K562 (cell line): ENCODE measurements around the gene GZF1. TPM values are rescaled to one million over a fixed set of nuclear protein-coding genes. Genes with fewer than 3 reads are reported as not detected.

Experiments
- ATAC-seq: fragments of 200-7000 bp; cut with Tn5 transposase; 3 replicates; pipeline ENCODE4 v1.9.1; 2020; ENCODE audit warnings: moderate library complexity
- BruUV-seq: library from RNA; stranded (reverse); fragments of 400-500 nt; replicated peaks from 2 replicates; lab custom pipeline; 2021; lab: Mats Ljungman, UMichigan
- CTCF ChIA-PET: fragments of 300-600 bp; formaldehyde crosslinking; extraction: SDS; loops from one replicate; lab custom pipeline; 2021; ENCODE audit warnings: low intra/inter-chr PET ratio; lab: Yijun Ruan, JAX
- POLR2A ChIA-PET: fragments of 300-600, 350-650 bp; sonication (Branson Sonifier 250); formaldehyde crosslinking; extraction: SDS; loops from one replicate; lab custom pipeline; 2021; ENCODE audit warnings: antibody characterized with exemption, inconsistent platforms; lab: Yijun Ruan, JAX
- DNase-seq, 4 experiments: peaks; one replicate each; pipeline versions ENCODE4 v3.0.0 to v3.0.0-alpha.2; 2011 to 2018; ENCODE audit warnings: low spot score in 3 of 4, mixed read lengths in 3 of 4; ENCODE audit errors: extremely low read depth in 1 of 4
- FAIRE-seq: peaks from 2 replicates; lab custom pipeline; 2011; peaks lifted over from hg19 to GRCh38; lab: Jason Lieb, UNC
- H2AFZ ChIP-seq: 2 replicates; pipeline ENCODE4 v1.6.0; 2011; ENCODE audit warnings: low read depth, low read length, control low read depth, inconsistent platforms
- H3K27ac ChIP-seq: fragments of 200-600 bp; 3 replicates; pipeline ENCODE4 v1.8.0; 2011; ENCODE audit warnings: low read depth, mild to moderate bottlenecking, control low read depth, inconsistent platforms, low read length, moderate library complexity, mixed read lengths; ENCODE audit errors: extremely low read depth
- H3K27me3 ChIP-seq, 2 experiments: fragments of 300-600 bp in 1 of 2; 2 replicates in 1 of 2; 3 replicates in 1 of 2; pipeline versions ENCODE4 v1.6.0 to v1.8.0; 2011; ENCODE audit warnings: inconsistent platforms in 2 of 2, low read length in 2 of 2, mild to moderate bottlenecking in 1 of 2, mixed read lengths in 1 of 2, moderate library complexity in 1 of 2; ENCODE audit not compliant: control insufficient read depth in 2 of 2, insufficient read depth in 2 of 2
- H3K36me3 ChIP-seq: fragments of 300-600 bp; 3 replicates; pipeline ENCODE4 v1.8.0; 2011; ENCODE audit warnings: mild to moderate bottlenecking, low read length, inconsistent platforms; ENCODE audit not compliant: control insufficient read depth, insufficient read depth
- H3K4me1 ChIP-seq, 2 experiments: fragments of 200-600 bp in 1 of 2; replicated peaks in 1 of 2; 2 replicates in 1 of 2; 3 replicates in 1 of 2; pipeline versions ENCODE4 v1.5.1 to v1.8.0; 2011; ENCODE audit warnings: inconsistent platforms in 2 of 2, low read length in 2 of 2, mild to moderate bottlenecking in 1 of 2, mixed read lengths in 1 of 2, moderate library complexity in 1 of 2; ENCODE audit not compliant: control insufficient read depth in 2 of 2, insufficient read depth in 2 of 2
- H3K4me2 ChIP-seq: 2 replicates; pipeline ENCODE4 v1.6.1; 2011; ENCODE audit warnings: low read length, control low read depth, inconsistent platforms, mixed read lengths; ENCODE audit not compliant: insufficient read depth
- H3K4me3 ChIP-seq: fragments of 200-600 bp; sonication (generic), shearing (Covaris generic); 2 replicates; pipeline ENCODE4 v1.5.1; 2016; ENCODE audit warnings: control low read depth, inconsistent platforms
- H3K79me2 ChIP-seq: fragments of 200-600 bp; 3 replicates; pipeline ENCODE4 v1.8.0; 2011; ENCODE audit warnings: low read length, inconsistent platforms; ENCODE audit not compliant: control insufficient read depth, insufficient read depth
- H3K9ac ChIP-seq, 2 experiments: 2 replicates each; pipeline versions ENCODE4 v1.6.0 to v1.6.1; 2011; ENCODE audit warnings: low read depth in 2 of 2, low read length in 2 of 2, control low read depth in 1 of 2, inconsistent platforms in 1 of 2, mild to moderate bottlenecking in 1 of 2, mixed read lengths in 1 of 2; ENCODE audit not compliant: insufficient read depth in 1 of 2
- H3K9me1 ChIP-seq: one replicate; pipeline ENCODE4 v1.6.0; 2011; ENCODE audit warnings: inconsistent platforms, mild to moderate bottlenecking, low read length, moderate library complexity; ENCODE audit not compliant: control insufficient read depth, insufficient read depth
- H3K9me3 ChIP-seq: replicated peaks from 2 replicates; pipeline ENCODE4 v1.5.1; 2011; ENCODE audit warnings: low read depth, low read length, inconsistent platforms; ENCODE audit not compliant: control insufficient read depth, insufficient read depth
- H4K20me1 ChIP-seq: replicated peaks from 2 replicates; pipeline ENCODE4 v1.6.1; 2011; ENCODE audit warnings: low read length, inconsistent platforms, mixed read lengths; ENCODE audit not compliant: control insufficient read depth, insufficient read depth
- ATF7 ChIP-seq: fragments of 450-650 bp; IDR thresholded peaks from 2 replicates; pipeline ENCODE4 v1.7.1; 2014; ENCODE audit warnings: mild to moderate bottlenecking, moderate library complexity
- CTCFL ChIP-seq: IDR thresholded peaks from 2 replicates; pipeline ENCODE4 v1.6.1; 2011; ENCODE audit warnings: borderline replicate concordance, low read depth, mild to moderate bottlenecking, moderate library complexity, low read length; ENCODE audit not compliant: insufficient read depth, poor library complexity, severe bottlenecking
- DPF2 ChIP-seq: fragments of 450-650 bp; IDR thresholded peaks from 2 replicates; pipeline ENCODE4 v1.6.1; 2016
- HDAC3 ChIP-seq: fragments of 450-650 bp; IDR thresholded peaks from 2 replicates; pipeline ENCODE4 v1.6.1; 2018; ENCODE audit warnings: borderline replicate concordance, mild to moderate bottlenecking, moderate library complexity; ENCODE audit not compliant: partially characterized antibody
- MAX ChIP-seq: sonication (generic); formaldehyde crosslinking; IDR thresholded peaks from 2 replicates; pipeline ENCODE4 v1.9.0; 2022; ENCODE audit warnings: mild to moderate bottlenecking, missing genetic modification reagents
- NUFIP1 ChIP-seq: fragments of 450-650 bp; IDR thresholded peaks from 2 replicates; pipeline ENCODE4 v1.6.1; 2018; ENCODE audit not compliant: partially characterized antibody
- PRMT5 ChIP-seq: sonication (generic); formaldehyde crosslinking; IDR thresholded peaks from 2 replicates; pipeline ENCODE4 v1.5.0; 2020; ENCODE audit warnings: missing genetic modification reagents
- ZBED1 ChIP-seq: IDR thresholded peaks from 2 replicates; pipeline ENCODE4 v1.6.1; 2014
- ZBTB12 ChIP-seq: fragments of 250-450 bp; sonication (Bioruptor Pico); IDR thresholded peaks from 2 replicates; pipeline ENCODE4 v1.4.0; 2020
- ZC3H4 ChIP-seq: sonication (generic); formaldehyde crosslinking; IDR thresholded peaks from 2 replicates; pipeline ENCODE4 v1.9.0; 2021; ENCODE audit warnings: missing genetic modification reagents, borderline replicate concordance
- WGBS: fragments of 100-300 bp; shearing (Covaris generic); methylation state at CpG from one replicate; pipeline ENCODE4 v1.1.6; 2016; ENCODE audit warnings: low coverage, mixed read lengths; ENCODE audit not compliant: insufficient coverage; ENCODE audit errors: missing lambda C conversion rate; 5-methylcytosine and 5-hydroxymethylcytosine counted together
- in situ Hi-C: fragments of 300-500 bp; cut with MboI; formaldehyde crosslinking; loops from 4 replicates; pipeline ENCODE4 v1.15.0; 2018; ENCODE audit warnings: inconsistent platforms, mixed read lengths
- intact Hi-C: fragments of 100-400 bp; cut with micrococcal nuclease; formaldehyde crosslinking; loops from 2 replicates; pipeline ENCODE4 v1.14.2; 2022
- polyA plus RNA-seq, 8 experiments: library from polyadenylated mRNA; depleted of rRNA in 4 of 8; stranded (reverse) in 5 of 8; unstranded in 3 of 8; fragments of >200 nt; fragmentation: Nextera tagmentation in 2 of 8; fragmentation: Illumina TruSeq in 1 of 8; extraction: Ambion mirVana in 2 of 8; extraction: Trizol in 1 of 8; gene quantifications; 2 replicates each; pipeline versions ENCODE4 v1.2.1 to v1.2.3, GENCODE V29; 2011 to 2014; ENCODE audit warnings: inconsistent platforms in 1 of 8, missing spikeins in 1 of 8
- total RNA-seq, 7 experiments: library from RNA; depleted of rRNA in 6 of 7; stranded (reverse); fragments of >200 nt in 6 of 7; fragmentation: Illumina TruSeq in 2 of 7; extraction: Trizol in 2 of 7; gene quantifications; 2 replicates each; pipeline versions ENCODE4 v1.2.1 to v1.2.3, GENCODE V29; 2011 to 2021; ENCODE audit warnings: low replicate concordance in 1 of 7

The GZF1 gene
- total and polyA plus RNA-seq, 9 of the 15 experiments (the other 6 are each of a cell fraction or from before 2014, with no cell fraction given) = 1.2 to 15.7 (median 7.4) TPM

GRCh38 chr20:23314699-23315098 lies 47.3 kb upstream of the GZF1 start:
- Histone ChIP-seq H3K27me3 (peaks cover 0 to 12% of the 10 kb centered on the region in 2 experiments; a peak in 2 of 5 replicates), H3K27ac (no peak overlapping the region), H2AFZ (no peak overlapping the region), H3K79me2 (no peaks in the 10 kb centered on the region), H3K9me3 (no peaks in the 10 kb centered on the region), H3K4me2 (no peak overlapping the region), H3K9me1 (no peaks in the 10 kb centered on the region), H3K9ac (no peak overlapping the region), H3K4me3 (no peak overlapping the region), H4K20me1 (no peaks in the 10 kb centered on the region; the same call in 1 of the 2 replicates), H3K36me3 (no peaks in the 10 kb centered on the region), H3K4me1 (peaks cover 4 to 12% of the 10 kb centered on the region in 2 experiments; a peak in 3 of 5 replicates)
- 29% methylated on average over 5 of the region's 5 CpGs for WGBS
- intact Hi-C loops (no loop called here), in situ Hi-C loops (no loop called here)
- FAIRE-seq (no peak), ATAC-seq (no peak), DNase-seq (no peak)
- BruUV-seq = no TSS peak
- POLR2A ChIA-PET = no interaction called here
- CTCF ChIA-PET = no interaction called here
- TF ChIP-seq HDAC3 = no peak
- TF ChIP-seq NUFIP1 = no peak
- TF ChIP-seq ZBED1 = no peak
- TF ChIP-seq DPF2 = no peak
- no peak for TF ChIP-seq ZBTB12 (CRISPR knock-in tag)
- TF ChIP-seq ZC3H4 (CRISPR knock-in tag) = no peak
- TF ChIP-seq MAX (CRISPR knock-in tag) = no peak
- TF ChIP-seq ATF7 = no peak
- TF ChIP-seq PRMT5 = no peak
- TF ChIP-seq CTCFL = no peak
